Measurements from ENCODE around the gene SPACA7. TPM values are rescaled to one million over a fixed set of nuclear protein-coding genes. Genes with fewer than 3 reads are reported as not detected.

SPACA7 gene
- total RNA-seq, 2 experiments from 2014 or later = not detected

DNA sequence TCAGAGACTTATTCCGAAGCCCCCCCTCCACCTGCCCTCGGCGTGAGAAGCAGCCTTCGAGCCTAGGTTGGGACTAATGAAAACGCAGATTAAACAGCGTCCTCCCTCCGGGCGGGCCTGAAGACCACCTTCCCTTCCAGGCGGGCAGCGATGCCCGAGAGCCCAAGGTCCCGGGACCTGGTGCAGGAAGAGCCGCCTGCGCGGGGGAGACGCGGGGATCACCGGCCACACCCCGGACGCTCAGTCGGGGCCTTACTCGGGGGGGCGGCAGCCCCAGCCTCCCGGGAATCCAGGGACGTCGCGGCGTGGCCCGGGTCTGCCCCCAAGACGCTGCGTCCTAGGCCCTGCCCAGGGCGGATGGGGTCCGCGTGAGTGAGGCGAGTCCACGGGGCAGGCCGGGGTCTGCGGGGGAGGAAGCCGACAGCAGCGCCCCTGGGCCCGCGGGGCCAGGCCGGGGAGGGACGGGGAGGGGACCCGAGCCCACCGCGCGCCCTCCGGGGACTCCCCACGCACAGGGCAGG is 33.3 kb upstream of the SPACA7 start:
- DNase-seq = no peak
- ATAC-seq (ENCODE audit: low read depth) = no peak
- POLR2A ChIA-PET = no interaction called here
- Mint-ChIP-seq H3K27ac (no peak overlapping the region), H3K4me1 (no peaks in the 10 kb centered on the region), H3K9me3 (no peaks in the 10 kb centered on the region), H3K4me3 (no peak overlapping the region), H3K36me3 (no peaks in the 10 kb centered on the region), H3K27me3 (peaks cover 27% of the 10 kb centered on the region)

DNA sequence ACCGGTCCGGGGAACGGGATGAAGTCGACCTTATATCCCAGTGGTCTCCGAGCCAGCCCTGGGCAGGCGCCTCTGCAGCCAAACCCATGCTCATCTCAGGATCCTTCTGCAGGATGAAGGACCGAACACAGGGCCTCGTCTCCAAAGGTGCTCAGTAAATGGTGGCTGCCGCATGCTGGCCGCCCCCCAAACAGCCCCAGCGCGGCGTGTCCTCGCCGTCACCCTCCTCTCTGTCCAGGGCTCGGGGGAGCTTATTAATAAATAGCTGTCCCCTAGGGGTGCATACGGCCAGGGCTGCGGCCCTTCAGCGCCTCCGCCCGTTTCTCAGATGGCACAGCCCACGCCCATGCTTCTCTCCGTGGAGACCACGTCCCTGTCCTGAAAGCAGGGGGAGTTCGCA is 32.6 kb upstream of the SPACA7 start:
- POLR2A ChIA-PET = no interaction called here

DNA sequence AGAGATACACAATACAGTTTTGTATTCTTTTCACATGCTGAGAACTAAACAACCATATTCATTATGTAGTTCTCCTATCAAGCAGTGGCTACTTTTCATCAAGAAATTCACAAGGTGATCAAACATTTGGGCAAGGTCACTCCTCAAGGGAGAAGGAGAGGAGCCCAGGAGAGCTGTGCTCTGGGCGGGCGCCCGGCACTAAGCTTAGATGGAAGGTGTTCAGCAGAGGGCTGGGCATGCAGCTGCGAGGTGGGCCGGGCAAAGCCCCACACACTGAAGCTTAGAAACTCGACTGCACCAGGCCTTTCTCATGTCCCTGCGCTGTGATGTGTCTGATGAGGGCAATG is 30.4 kb upstream of the SPACA7 start:
- peaks cover 28% of the 10 kb centered on the region for H3K27me3 Mint-ChIP-seq
- POLR2A ChIA-PET = no interaction called here

More for the DNA sequence above, 32.6 kb upstream of the SPACA7 start:
- peaks cover 28% of the 10 kb centered on the region for H3K27me3 Mint-ChIP-seq
- no peak overlapping the region for H3K27ac Mint-ChIP-seq
- H3K4me1 Mint-ChIP-seq = no peaks in the 10 kb centered on the region
- no peak for DNase-seq
- no peaks in the 10 kb centered on the region for H3K36me3 Mint-ChIP-seq
- no peaks in the 10 kb centered on the region for H3K9me3 Mint-ChIP-seq
- no peak for ATAC-seq (ENCODE audit: low read depth)
- no peak overlapping the region for H3K4me3 Mint-ChIP-seq

DNA sequence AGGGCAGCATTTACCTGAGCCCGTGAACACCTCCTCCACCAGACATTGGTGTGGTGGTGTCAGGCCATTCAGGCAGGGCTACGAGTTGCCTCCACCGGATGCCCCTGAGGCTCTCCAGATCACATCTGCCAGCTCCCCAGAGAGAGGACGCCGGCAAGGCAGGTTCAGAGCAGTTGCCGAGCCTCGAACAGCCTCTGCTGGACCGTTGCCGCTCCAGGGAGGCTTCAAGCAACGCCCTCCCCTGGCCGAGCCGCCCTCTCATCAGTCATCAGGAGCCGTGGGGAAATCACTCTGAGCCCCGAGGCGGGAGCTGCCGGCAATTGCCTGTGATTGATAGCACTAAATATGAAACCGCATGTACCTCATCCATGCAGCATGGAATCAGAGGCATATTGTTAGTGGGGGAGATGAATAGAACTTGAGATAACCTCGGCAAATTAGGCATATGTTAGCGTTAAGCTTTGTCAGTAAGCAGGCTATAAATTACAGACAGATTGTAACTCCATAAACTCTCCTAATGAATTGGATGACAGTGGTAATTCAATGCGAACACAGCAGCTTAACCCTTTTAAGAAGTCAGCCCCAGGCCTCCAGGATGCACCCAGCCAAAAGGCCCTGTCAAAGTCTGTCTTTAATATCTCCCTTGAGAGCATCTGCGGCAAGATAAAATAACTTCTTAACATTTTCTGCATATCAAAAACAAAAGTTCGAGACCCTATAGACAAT is 29.8 kb upstream of the SPACA7 start:
- H3K4me3 Mint-ChIP-seq = no peak overlapping the region
- no peaks in the 10 kb centered on the region for H3K9me3 Mint-ChIP-seq
- H3K4me1 Mint-ChIP-seq = no peaks in the 10 kb centered on the region
- POLR2A ChIA-PET = no interaction called here
- no peak overlapping the region for H3K27ac Mint-ChIP-seq
- no peak for ATAC-seq (ENCODE audit: low read depth)
- no peaks in the 10 kb centered on the region for H3K36me3 Mint-ChIP-seq
- H3K27me3 Mint-ChIP-seq = peaks cover 29% of the 10 kb centered on the region
- DNase-seq = no peak

More for the DNA sequence above, 30.4 kb upstream of the SPACA7 start:
- H3K4me3 Mint-ChIP-seq = no peak overlapping the region
- H3K27ac Mint-ChIP-seq = no peak overlapping the region
- ATAC-seq (ENCODE audit: low read depth) (no peak), DNase-seq (no peak)
- no peaks in the 10 kb centered on the region for H3K4me1 Mint-ChIP-seq
- H3K36me3 Mint-ChIP-seq = no peaks in the 10 kb centered on the region
- no peaks in the 10 kb centered on the region for H3K9me3 Mint-ChIP-seq

DNA sequence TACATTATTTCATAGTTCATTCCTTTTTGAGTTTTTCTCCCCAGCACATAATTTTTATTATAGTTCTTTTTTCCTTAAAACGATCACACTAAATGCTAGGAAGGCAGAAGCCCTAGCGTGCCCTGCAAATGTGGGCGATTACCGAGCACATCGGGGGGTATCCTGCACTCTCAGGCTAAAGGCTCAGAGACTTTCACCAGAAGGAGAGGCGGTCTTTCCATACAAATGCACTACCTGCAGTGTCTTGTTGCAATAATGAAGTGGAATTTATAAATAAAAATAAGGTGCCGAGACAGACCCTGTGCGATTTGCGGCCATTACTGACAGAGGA is 29.3 kb upstream of the SPACA7 start:
- H3K27ac Mint-ChIP-seq = no peak overlapping the region
- no peaks in the 10 kb centered on the region for H3K36me3 Mint-ChIP-seq
- no peaks in the 10 kb centered on the region for H3K9me3 Mint-ChIP-seq
- H3K4me3 Mint-ChIP-seq = no peak overlapping the region
- DNase-seq (no peak), ATAC-seq (ENCODE audit: low read depth) (no peak)
- H3K4me1 Mint-ChIP-seq = no peaks in the 10 kb centered on the region
- POLR2A ChIA-PET = no interaction called here
- H3K27me3 Mint-ChIP-seq = peaks cover 29% of the 10 kb centered on the region

DNA sequence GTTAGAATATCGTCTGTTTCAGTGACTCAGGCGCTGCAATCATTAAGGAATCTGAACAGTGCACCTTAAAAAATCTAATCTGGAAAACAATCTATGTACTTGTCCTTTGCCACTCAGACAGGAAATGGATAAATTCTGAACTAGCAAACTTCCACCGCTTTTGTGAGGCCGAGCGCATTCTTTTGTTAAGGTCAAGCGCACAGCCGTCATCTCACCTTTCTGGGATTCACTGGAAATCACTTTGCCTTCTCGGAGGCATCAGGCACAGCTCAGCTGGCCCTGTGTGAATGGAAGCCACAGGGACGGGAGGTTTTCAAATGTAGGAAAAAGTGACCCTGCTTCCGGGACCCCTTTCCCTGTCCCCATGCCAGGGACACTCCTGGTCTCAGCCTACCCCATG is 28.2 kb upstream of the SPACA7 start:
- Mint-ChIP-seq H3K27me3 (peaks cover 29% of the 10 kb centered on the region), H3K36me3 (no peaks in the 10 kb centered on the region), H3K27ac (no peak overlapping the region), H3K9me3 (no peaks in the 10 kb centered on the region), H3K4me1 (no peaks in the 10 kb centered on the region), H3K4me3 (no peak overlapping the region)
- ATAC-seq (ENCODE audit: low read depth) (no peak), DNase-seq (no peak)
- POLR2A ChIA-PET = no interaction called here

DNA sequence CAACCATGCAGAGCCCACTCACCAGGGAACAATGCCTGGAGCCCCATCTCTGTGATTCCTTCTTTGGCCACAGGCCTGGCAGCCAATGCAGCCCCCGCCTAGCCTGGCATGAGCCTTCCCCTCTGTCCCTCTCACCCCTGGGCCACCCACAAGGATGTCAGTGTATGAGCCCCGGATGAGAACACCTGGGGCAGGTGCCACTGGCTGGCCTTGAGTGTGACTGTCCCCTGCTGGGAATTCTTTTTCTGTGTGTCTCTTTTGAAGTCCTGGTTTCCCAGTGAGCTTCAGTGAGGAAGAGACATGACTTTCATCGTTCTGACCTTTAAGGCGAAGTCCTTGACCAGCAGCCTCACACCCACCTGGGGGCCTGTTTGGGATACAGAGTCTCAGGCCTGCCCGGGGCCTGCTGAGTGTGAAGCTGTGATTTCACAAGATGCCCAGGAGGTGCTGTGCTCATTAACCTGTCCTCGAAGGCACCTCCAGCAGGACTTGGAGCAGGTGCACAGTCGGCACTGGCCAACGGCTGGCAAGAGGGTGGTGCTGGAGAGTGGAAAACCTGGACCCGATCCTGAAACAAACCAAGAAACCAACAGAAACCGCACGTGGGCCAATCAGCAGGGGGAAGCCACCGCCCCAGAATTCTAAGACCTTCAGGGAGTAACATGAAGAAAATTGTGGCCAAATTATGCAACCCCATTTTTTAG is 27.4 kb upstream of the SPACA7 start:
- peaks cover 29% of the 10 kb centered on the region for H3K27me3 Mint-ChIP-seq

DNA sequence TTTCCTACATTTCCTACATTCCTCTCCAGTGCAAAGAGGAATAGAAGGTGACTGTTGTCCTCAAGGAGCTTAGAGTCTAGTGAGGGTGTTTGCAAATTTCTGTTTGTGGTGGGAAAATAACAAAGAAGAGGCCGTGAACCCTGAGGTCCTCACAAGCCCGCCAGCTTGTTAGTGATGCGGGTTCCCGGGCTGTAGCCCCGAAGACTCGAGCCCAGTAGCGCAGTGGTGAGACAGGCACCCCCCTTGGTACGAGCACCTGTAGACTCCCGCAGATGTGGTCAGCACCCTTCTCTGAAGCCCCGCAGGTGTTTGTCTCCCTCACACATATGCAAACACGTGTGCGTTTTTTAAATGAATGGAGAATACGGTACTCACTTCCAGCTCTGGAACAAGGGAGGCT is 26.5 kb upstream of the SPACA7 start:
- POLR2A ChIA-PET = no interaction called here
- Mint-ChIP-seq H3K4me3 (no peak overlapping the region), H3K4me1 (no peaks in the 10 kb centered on the region), H3K27ac (no peak overlapping the region), H3K9me3 (no peaks in the 10 kb centered on the region), H3K27me3 (peaks cover 28% of the 10 kb centered on the region), H3K36me3 (no peaks in the 10 kb centered on the region)
- no peak for ATAC-seq (ENCODE audit: low read depth)
- DNase-seq = no peak

More for the DNA sequence above, 27.4 kb upstream of the SPACA7 start:
- Mint-ChIP-seq H3K36me3 (no peaks in the 10 kb centered on the region), H3K27ac (no peak overlapping the region), H3K4me1 (no peaks in the 10 kb centered on the region), H3K9me3 (no peaks in the 10 kb centered on the region), H3K4me3 (no peak overlapping the region)
- no peak for DNase-seq
- POLR2A ChIA-PET = no interaction called here
- no peak for ATAC-seq (ENCODE audit: low read depth)

DNA sequence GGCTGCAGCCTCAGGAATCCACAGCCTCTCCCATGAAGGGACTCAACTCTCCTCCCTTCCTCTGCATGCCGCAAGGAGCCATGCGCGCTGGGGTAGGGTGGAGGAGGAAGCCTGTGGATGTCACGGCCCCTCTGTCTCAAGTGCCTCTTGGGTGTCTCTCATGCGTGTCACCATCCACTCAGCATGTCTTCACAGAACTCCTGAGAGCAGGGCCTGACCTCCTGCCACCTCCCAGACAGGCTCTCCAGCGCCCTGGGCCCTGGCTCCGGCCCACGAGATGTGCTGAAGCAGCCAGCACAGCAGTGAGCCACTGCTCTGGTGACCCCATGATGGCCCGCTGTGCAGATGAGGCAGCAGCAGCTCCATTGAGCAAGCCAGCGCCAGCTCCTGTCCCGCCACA is 25.9 kb upstream of the SPACA7 start:
- DNase-seq (no peak), ATAC-seq (ENCODE audit: low read depth) (no peak)
- Mint-ChIP-seq H3K9me3 (no peaks in the 10 kb centered on the region), H3K27ac (no peak overlapping the region), H3K27me3 (peaks cover 23% of the 10 kb centered on the region), H3K4me1 (no peaks in the 10 kb centered on the region), H3K4me3 (no peak overlapping the region), H3K36me3 (no peaks in the 10 kb centered on the region)
- POLR2A ChIA-PET = no interaction called here

DNA sequence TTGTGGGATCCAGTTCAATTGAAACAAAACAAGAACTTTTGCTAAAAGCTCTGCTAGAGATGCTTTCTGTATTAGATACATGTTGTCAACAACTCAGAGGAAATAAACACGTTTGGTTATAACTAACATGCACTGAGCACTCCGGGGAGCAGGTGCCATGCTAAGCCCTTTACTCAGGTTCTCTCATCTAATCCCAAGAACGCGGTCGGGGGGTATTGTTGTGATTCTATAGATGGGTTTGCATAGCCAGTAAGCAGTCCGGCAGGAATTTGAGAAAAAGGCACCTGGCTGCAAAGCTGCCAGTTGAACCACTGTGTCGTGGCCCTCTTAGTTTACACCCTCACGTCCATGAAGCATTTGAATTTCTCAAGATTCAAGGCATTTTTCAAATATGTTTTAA is 24.3 kb upstream of the SPACA7 start:
- no peak for DNase-seq
- Mint-ChIP-seq H3K27me3 (peaks cover 9% of the 10 kb centered on the region), H3K36me3 (no peaks in the 10 kb centered on the region), H3K4me1 (no peaks in the 10 kb centered on the region), H3K4me3 (no peak overlapping the region), H3K27ac (no peak overlapping the region), H3K9me3 (no peaks in the 10 kb centered on the region)
- POLR2A ChIA-PET = no interaction called here
- no peak for ATAC-seq (ENCODE audit: low read depth)

DNA sequence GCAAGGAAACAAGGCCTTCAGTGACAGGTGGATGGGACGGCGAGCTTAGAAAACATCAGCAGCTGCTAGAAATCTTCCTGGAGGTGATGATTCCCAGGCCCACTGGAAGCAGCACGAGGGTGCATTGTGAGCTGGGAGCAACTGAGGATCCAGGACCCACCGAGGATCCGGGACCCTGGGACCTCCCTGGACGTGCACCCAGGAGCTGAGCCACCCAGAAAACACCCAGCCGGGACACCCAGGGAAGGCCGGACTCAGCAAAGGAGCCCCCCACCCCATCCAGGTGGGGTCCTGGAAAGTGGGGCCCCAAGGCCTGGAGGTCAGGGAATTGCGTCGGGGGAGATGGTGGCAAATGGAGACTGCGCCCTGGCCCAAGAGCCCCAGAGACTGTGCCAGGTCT is 22.3 kb upstream of the SPACA7 start:
- DNase-seq (no peak), ATAC-seq (ENCODE audit: low read depth) (no peak)
- Mint-ChIP-seq H3K36me3 (no peaks in the 10 kb centered on the region), H3K27me3 (peaks cover 2% of the 10 kb centered on the region), H3K27ac (no peak overlapping the region), H3K9me3 (peaks cover 8% of the 10 kb centered on the region), H3K4me1 (no peaks in the 10 kb centered on the region), H3K4me3 (no peak overlapping the region)
- POLR2A ChIA-PET = no interaction called here

DNA sequence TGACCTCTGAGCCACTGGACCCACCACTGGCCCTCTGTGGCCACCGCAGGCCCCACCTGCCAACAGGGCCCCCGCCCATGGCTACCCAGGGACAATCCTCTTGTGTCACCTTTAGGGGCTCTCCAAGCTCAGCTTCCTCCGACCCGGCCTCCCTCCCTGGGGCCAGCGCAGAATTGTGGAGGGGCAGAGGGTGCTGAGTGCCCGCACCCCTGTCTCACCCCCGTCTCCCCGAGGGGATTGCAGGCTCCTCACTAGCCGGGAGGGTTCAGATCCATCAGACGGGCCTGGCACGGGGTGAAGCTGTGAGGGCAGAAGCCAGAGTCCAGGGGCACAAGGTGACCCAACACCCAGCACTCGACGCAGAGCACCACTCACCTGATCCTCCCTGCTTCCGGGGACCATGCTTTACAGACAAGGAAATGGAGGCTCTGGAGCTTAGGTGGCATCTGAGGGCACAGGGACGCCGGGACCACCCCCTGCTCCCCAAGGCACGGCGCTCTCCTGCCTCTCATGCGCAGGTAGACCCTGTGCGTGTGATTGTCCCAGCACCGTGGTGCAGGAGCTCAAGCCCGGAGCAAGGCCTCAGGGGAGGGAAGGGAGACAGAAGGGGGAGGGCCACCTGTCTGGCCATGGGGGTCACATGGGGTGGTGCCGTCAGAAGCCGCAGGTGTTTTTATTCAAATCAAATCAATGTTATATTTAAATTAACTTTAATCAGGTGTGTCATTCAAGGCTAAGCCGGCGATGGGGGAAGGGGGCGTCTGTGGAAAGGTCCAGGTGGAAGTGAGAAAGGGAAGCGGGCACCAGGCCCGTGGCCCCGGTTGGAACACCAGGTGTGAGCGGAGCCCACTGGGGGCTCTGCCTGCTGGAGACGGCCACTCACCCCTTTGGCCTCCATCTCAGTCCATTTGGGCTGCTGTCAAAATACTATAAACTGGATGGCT is 21.6 kb upstream of the SPACA7 start:
- DNase-seq (no peak), ATAC-seq (ENCODE audit: low read depth) (no peak)
- Mint-ChIP-seq H3K9me3 (peaks cover 8% of the 10 kb centered on the region), H3K36me3 (no peaks in the 10 kb centered on the region), H3K4me3 (no peak overlapping the region), H3K4me1 (no peaks in the 10 kb centered on the region), H3K27ac (no peak overlapping the region), H3K27me3 (peaks cover 2% of the 10 kb centered on the region)
- POLR2A ChIA-PET = no interaction called here

DNA sequence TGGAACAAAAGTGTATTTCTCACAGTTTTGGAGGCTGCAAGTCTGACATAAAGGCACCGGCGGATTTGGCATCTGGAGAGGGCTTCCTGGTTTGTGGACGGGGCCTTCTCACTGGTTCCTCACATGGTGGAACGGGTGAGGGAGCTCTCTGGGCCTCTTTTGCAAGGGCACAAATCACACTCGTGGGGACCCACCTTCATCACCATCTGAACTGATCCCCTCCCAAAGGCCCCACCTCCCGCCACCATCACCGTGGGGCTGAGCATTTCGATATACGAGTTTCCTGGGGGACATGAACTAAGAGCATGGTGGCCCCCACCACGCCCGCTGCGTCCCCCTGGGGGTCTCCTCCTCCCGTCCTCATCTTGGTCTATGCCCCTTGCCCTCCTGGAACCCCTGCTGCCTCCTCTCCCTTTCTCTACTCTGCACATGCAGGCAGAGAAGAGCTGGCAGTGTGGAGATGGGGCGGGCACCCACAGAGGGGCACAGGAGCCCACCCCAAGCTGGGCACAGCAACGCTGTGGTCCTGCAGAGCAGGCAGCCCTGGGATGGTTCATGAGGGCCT is 20.8 kb upstream of the SPACA7 start:
- POLR2A ChIA-PET = no interaction called here
- no peak overlapping the region for H3K27ac Mint-ChIP-seq
- no peak for ATAC-seq (ENCODE audit: low read depth)
- H3K4me3 Mint-ChIP-seq = no peak overlapping the region
- peaks cover 8% of the 10 kb centered on the region for H3K9me3 Mint-ChIP-seq
- H3K27me3 Mint-ChIP-seq = peaks cover 2% of the 10 kb centered on the region
- DNase-seq = no peak
- H3K4me1 Mint-ChIP-seq = no peaks in the 10 kb centered on the region
- no peaks in the 10 kb centered on the region for H3K36me3 Mint-ChIP-seq

Data from activated naive CD8-positive, alpha-beta T cell treated with anti-CD3 and anti-CD28 coated beads, Interleukin-2, amount 10 ng/mL, durations not matched to agents 7 days and 5 days (primary cell).